Ishikawa (cell line): Measurements from ENCODE around the gene GUCA2B.

Experiments used
- CEBPB ChIP-seq: IDR thresholded peaks from 2 replicates; pipeline ENCODE4 v1.6.1; 2012
- EP300 ChIP-seq: IDR thresholded peaks from 2 replicates; pipeline ENCODE4 v1.6.1; 2012; ENCODE audit warnings: borderline replicate concordance
- REST ChIP-seq: IDR thresholded peaks from 2 replicates; pipeline ENCODE4 v1.6.1; 2012; ENCODE audit warnings: low read depth, mild to moderate bottlenecking
- TAF1 ChIP-seq: IDR thresholded peaks from 2 replicates; pipeline ENCODE4 v1.6.1; 2012; ENCODE audit warnings: low read depth, mild to moderate bottlenecking
- YY1 ChIP-seq: IDR thresholded peaks from 2 replicates; pipeline ENCODE4 v1.6.1; 2012; ENCODE audit warnings: low read depth

GRCh38 chr1:42201986-42202385 lies 48.8 kb downstream of the GUCA2B start:
- no peak for TF ChIP-seq EP300
- TF ChIP-seq TAF1, result no peak
- TF ChIP-seq REST, result no peak
- TF ChIP-seq CEBPB, result no peak
- TF ChIP-seq YY1, result no peak
